ENCODE measurements around the gene ZNF311. TPM values are rescaled to one million over a fixed set of nuclear protein-coding genes. Genes with fewer than 3 reads are reported as not detected.
A peak's percentile ranks its signal among the peaks of the same experiment; 100 is the strongest.

Gene ZNF311
- total and polyA plus RNA-seq, 2 of the 13 experiments (the other 11 are each of a cell fraction or from before 2014, with no cell fraction given), result not detected

GRCh38 chr6:28981833-28982475 is 23.2 kb downstream of the ZNF311 start (continued):
- TF ChIP-seq ZNF878 (CRISPR knock-in tag; IDR thresholded peaks at IDR 0.05) (peak; percentile 48; the same call in 1 of the 2 replicates), SOX5 (CRISPR knock-in tag; IDR thresholded peaks at IDR 0.05; ENCODE audit: borderline replicate concordance) (peak; percentile 34; the same call in 1 of the 2 replicates), CBX5 (CRISPR knock-in tag; IDR thresholded peaks at IDR 0.05; ENCODE audit: borderline replicate concordance) (peak; percentile 85), ZNF614 (CRISPR knock-in tag; IDR thresholded peaks at IDR 0.05; ENCODE audit: borderline replicate concordance) (peak; percentile 87), ZNF20 (CRISPR knock-in tag; IDR thresholded peaks at IDR 0.05) (0 out of 2 replicates have a peak, but pooled peaks have one; percentile 9), RXRB (CRISPR knock-in tag; IDR thresholded peaks at IDR 0.05; ENCODE audit: borderline replicate concordance) (peak; percentile 59), ZNF816 (CRISPR knock-in tag; IDR thresholded peaks at IDR 0.05; ENCODE audit: borderline replicate concordance) (peak; percentile 23; the same call in 1 of the 2 replicates), IKZF5 (CRISPR knock-in tag; IDR thresholded peaks at IDR 0.05) (peak; percentile 76; the same call in 1 of the 2 replicates), ZFP1 (CRISPR knock-in tag; IDR thresholded peaks at IDR 0.05) (peak; percentile 90), XBP1 (CRISPR knock-in tag; IDR thresholded peaks at IDR 0.05) (peak; percentile 75), ZNF883 (CRISPR knock-in tag; IDR thresholded peaks at IDR 0.05; ENCODE audit: not compliant biosample characterization) (peak; percentile 58), PLRG1 (conservative IDR thresholded peaks at IDR 0.05) (no peak), RBM22 (optimal IDR thresholded peaks at IDR 0.05; ENCODE audit: low read length) (peak; percentile 98), ZNF597 (CRISPR knock-in tag; IDR thresholded peaks at IDR 0.05) (0 out of 2 replicates have a peak, but pooled peaks have one; percentile 85), SIX4 (CRISPR knock-in tag; IDR thresholded peaks at IDR 0.05) (no peak), ZNF501 (CRISPR knock-in tag; IDR thresholded peaks at IDR 0.05) (peak; percentile 94), ZNF484 (CRISPR knock-in tag; IDR thresholded peaks at IDR 0.05; ENCODE audit: borderline replicate concordance, low read depth) (no peak), ZBTB33 (CRISPR knock-in tag; IDR thresholded peaks at IDR 0.05) (peak; percentile 82), YEATS4 (CRISPR knock-in tag; IDR thresholded peaks at IDR 0.05; ENCODE audit: borderline replicate concordance) (no peak), KDM4B (CRISPR knock-in tag; IDR thresholded peaks at IDR 0.05) (peak; percentile 63; the same call in 1 of the 2 replicates), CEBPB (IDR thresholded peaks at IDR 0.05; ENCODE audit: borderline replicate concordance, low read depth, low read length) (no peak), CREB1 (IDR thresholded peaks at IDR 0.05) (peak; percentile 58), CREB1 (CRISPR knock-in tag; IDR thresholded peaks at IDR 0.05) (peak; percentile 57; the same call in 1 of the 2 replicates), SPEN (CRISPR knock-in tag; IDR thresholded peaks at IDR 0.05; ENCODE audit: low read depth) (peak; percentile 22; the same call in 1 of the 2 replicates), SMAD3 (CRISPR knock-in tag; IDR thresholded peaks at IDR 0.05) (peak; percentile 97)
